Smooth muscle cell (in vitro differentiated cells): ENCODE results near the gene SRC. TPM values are rescaled to one million over a fixed set of nuclear protein-coding genes. Genes with fewer than 3 reads are reported as not detected.

ENCODE experiments used
- DNase-seq: peaks from one replicate; lab custom pipeline; 2025; ENCODE audit not compliant: unreplicated experiment; lab: John Stamatoyannopoulos, UW
- H2AFZ ChIP-seq: fragments of 200-600 bp; sonication (generic); 2 replicates; pipeline ENCODE4 v1.6.0; 2016; ENCODE audit warnings: antibody characterized with exemption, low read depth, mild to moderate bottlenecking
- H3F3A ChIP-seq: fragments of 200-600 bp; sonication (generic); 2 replicates; pipeline ENCODE4 v1.6.0; 2017; ENCODE audit warnings: antibody characterized with exemption, low read depth
- H3K27ac ChIP-seq: fragments of 200-600 bp; sonication (generic); 2 replicates; pipeline ENCODE4 v1.5.1; 2016; ENCODE audit warnings: low read depth, mild to moderate bottlenecking
- H3K27me3 ChIP-seq: fragments of 200-600 bp; sonication (generic); 2 replicates; pipeline ENCODE4 v1.6.1; 2016; ENCODE audit warnings: low read depth, mild to moderate bottlenecking
- H3K36me3 ChIP-seq: fragments of 200-600 bp; sonication (generic); 2 replicates; pipeline ENCODE4 v1.5.1; 2016; ENCODE audit warnings: low read depth
- H3K4me1 ChIP-seq: fragments of 200-600 bp; sonication (generic); 2 replicates; pipeline ENCODE4 v1.5.1; 2016; ENCODE audit warnings: low read depth
- H3K4me2 ChIP-seq: fragments of 200-600 bp; sonication (generic); 2 replicates; pipeline ENCODE4 v1.6.0; 2016; ENCODE audit warnings: mild to moderate bottlenecking
- H3K4me3 ChIP-seq: fragments of 200-600 bp; sonication (generic); 2 replicates; pipeline ENCODE4 v1.5.1; 2016; ENCODE audit warnings: mild to moderate bottlenecking
- H3K79me2 ChIP-seq: fragments of 200-600 bp; sonication (generic); 2 replicates; pipeline ENCODE4 v1.6.0; 2016; ENCODE audit warnings: low read depth, mild to moderate bottlenecking
- H3K9ac ChIP-seq: fragments of 200-600 bp; sonication (generic); 2 replicates; pipeline ENCODE4 v1.6.0; 2016; ENCODE audit warnings: low read depth
- H3K9me3 ChIP-seq: fragments of 200-600 bp; sonication (generic); replicated peaks from 2 replicates; pipeline ENCODE4 v1.5.1; 2016; ENCODE audit warnings: low read depth
- H4K20me1 ChIP-seq: fragments of 200-600 bp; sonication (generic); 2 replicates; pipeline ENCODE4 v1.6.0; 2016; ENCODE audit warnings: low read depth
- WGBS: methylation state at CpG from one replicate; pipeline ENCODE4 v1.1.7; 2016; ENCODE audit warnings: low lambda C conversion rate; 5-methylcytosine and 5-hydroxymethylcytosine counted together
- polyA plus RNA-seq: library from polyadenylated mRNA; unstranded; fragments of >200 nt; fragmentation: Nextera tagmentation; extraction: Ambion mirVana; gene quantifications from 2 replicates; pipeline ENCODE4 v1.2.1, GENCODE V29; 2016
- total RNA-seq: library from RNA; depleted of rRNA; stranded (reverse); fragments of >200 nt; gene quantifications from 2 replicates; pipeline ENCODE4 v1.2.3, GENCODE V29; 2014
- TF ChIP-seq, protein P1 (sequence below): fragments of 200-600 bp; sonication (generic); IDR thresholded peaks from 2 replicates; pipeline ENCODE4 v1.5.1; 2017; ENCODE audit warnings: borderline replicate concordance, mild to moderate bottlenecking, antibody characterized with exemption; ENCODE audit not compliant: insufficient read depth, poor library complexity, severe bottlenecking

The SRC gene
- total and polyA plus RNA-seq, 2 experiments from 2014 or later = 26.0 to 36.5 TPM

DNA sequence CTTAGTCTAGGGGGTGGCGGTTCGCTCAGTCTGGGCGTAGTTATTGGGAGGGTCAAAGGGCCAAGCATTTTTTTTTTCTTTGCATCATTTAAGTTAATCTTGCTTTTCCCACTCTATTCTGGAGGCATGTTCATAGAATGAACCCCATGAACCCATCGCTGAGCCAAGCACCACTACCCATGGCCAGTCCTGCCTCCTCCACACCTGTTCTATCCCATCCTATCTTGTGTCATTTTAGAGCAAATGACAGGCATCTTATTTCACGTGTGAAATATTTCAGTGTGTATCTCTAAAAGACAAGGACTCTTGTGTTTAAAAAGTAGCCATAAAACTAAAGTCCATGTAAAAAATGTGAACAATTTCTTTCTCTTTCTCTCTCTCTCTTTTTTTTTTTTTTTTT, 13.9 kb downstream of the SRC start:
- H3K27me3 ChIP-seq = no peaks in the 10 kb centered on the region
- H4K20me1 ChIP-seq = peaks cover 100% of the 10 kb centered on the region
- no peaks in the 10 kb centered on the region for H3K9me3 ChIP-seq
- H3F3A ChIP-seq = no peaks in the 10 kb centered on the region
- DNase-seq = no peak
- no peak overlapping the region for H3K4me2 ChIP-seq
- H3K4me3 ChIP-seq = no peak overlapping the region
- H3K4me1 ChIP-seq = peaks cover 7% of the 10 kb centered on the region
- peaks cover 97% of the 10 kb centered on the region for H3K79me2 ChIP-seq
- no peak overlapping the region for H2AFZ ChIP-seq
- no peaks in the 10 kb centered on the region for H3K36me3 ChIP-seq
- 91% methylated on average over 5 of the region's 5 CpGs for WGBS
- TF ChIP-seq, protein P1, sequence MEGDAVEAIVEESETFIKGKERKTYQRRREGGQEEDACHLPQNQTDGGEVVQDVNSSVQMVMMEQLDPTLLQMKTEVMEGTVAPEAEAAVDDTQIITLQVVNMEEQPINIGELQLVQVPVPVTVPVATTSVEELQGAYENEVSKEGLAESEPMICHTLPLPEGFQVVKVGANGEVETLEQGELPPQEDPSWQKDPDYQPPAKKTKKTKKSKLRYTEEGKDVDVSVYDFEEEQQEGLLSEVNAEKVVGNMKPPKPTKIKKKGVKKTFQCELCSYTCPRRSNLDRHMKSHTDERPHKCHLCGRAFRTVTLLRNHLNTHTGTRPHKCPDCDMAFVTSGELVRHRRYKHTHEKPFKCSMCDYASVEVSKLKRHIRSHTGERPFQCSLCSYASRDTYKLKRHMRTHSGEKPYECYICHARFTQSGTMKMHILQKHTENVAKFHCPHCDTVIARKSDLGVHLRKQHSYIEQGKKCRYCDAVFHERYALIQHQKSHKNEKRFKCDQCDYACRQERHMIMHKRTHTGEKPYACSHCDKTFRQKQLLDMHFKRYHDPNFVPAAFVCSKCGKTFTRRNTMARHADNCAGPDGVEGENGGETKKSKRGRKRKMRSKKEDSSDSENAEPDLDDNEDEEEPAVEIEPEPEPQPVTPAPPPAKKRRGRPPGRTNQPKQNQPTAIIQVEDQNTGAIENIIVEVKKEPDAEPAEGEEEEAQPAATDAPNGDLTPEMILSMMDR = no peak
- H3K27ac ChIP-seq = no peak overlapping the region
- no peak overlapping the region for H3K9ac ChIP-seq

DNA sequence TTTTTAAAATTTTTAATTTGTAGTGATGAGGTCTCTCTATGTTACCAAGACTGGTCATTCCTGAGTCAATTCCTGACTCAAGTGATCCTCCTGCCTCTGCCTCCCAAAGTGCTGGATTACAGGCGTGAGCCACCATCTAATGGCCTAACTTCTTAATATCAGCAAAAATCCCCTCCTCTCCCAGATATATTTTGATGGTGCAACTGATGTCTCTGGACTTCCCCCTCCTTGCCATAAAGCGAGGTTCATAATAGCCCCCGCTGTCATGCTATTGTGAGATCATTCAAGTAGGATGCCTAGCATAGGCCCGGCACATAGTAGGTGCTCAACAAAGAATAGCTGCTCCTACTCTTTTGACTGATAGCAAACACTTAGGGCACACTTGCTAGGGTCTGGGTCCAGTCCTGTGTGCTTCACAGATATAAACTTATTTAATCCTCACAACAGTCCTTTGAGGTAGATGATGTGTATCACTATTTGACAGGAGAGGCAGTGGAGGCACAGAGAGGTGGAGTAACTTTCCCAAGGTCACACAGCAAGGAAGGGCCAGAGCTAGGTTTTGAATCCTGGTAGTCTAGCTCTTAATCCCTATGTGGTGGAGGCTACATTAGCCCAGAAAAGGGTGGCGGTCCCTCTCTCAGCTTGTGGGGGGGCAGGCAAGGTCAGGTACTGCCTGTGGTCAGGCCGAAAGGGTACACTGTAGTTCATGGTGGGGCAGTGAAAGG, 14.6 kb downstream of the SRC start:
- no peak overlapping the region for H2AFZ ChIP-seq
- no peak overlapping the region for H3K4me2 ChIP-seq
- H3K9ac ChIP-seq = no peak overlapping the region
- H3K4me1 ChIP-seq = peaks cover 7% of the 10 kb centered on the region
- no peaks in the 10 kb centered on the region for H3K36me3 ChIP-seq
- no peak overlapping the region for H3K27ac ChIP-seq
- H3K79me2 ChIP-seq = peaks cover 95% of the 10 kb centered on the region
- H4K20me1 ChIP-seq = peaks cover 97% of the 10 kb centered on the region
- H3K4me3 ChIP-seq = no peak overlapping the region
- H3K27me3 ChIP-seq = no peaks in the 10 kb centered on the region
- H3K9me3 ChIP-seq = no peaks in the 10 kb centered on the region
- H3F3A ChIP-seq = no peaks in the 10 kb centered on the region
- 100% methylated on average over 6 of the region's 6 CpGs for WGBS
- TF ChIP-seq, protein P1 = no peak
- no peak for DNase-seq

DNA sequence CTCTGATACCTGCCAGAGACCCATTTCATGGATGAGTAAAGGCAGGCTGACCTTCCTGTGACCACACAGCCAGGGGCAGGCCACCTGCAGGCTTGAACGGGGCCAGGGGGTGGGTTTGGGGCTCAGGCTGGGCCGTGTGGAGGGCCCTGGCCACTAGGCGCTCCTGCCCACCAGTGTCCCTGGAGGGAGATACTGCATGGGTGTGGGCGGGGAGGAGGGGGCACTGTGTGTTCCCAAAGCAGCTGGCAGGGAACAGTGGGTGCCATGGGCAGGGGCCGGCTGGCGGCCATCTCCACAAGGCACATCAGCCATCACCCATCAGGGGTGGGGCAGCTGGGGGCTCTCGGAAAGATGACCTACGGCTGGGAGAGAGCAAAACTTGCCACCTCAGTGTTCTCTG, 15.4 kb downstream of the SRC start:
- H3K27me3 ChIP-seq = no peaks in the 10 kb centered on the region
- H3K27ac ChIP-seq = no peak overlapping the region
- peaks cover 95% of the 10 kb centered on the region for H3K79me2 ChIP-seq
- peaks cover 4% of the 10 kb centered on the region for H3K4me1 ChIP-seq
- WGBS = 92% methylated on average over 7 of the region's 8 CpGs
- no peak overlapping the region for H3K4me3 ChIP-seq
- no peaks in the 10 kb centered on the region for H3K9me3 ChIP-seq
- peaks cover 7% of the 10 kb centered on the region for H3K36me3 ChIP-seq
- H3K4me2 ChIP-seq = no peak overlapping the region
- no peak for DNase-seq
- no peak overlapping the region for H2AFZ ChIP-seq
- TF ChIP-seq, protein P1 = no peak
- H4K20me1 ChIP-seq = peaks cover 97% of the 10 kb centered on the region
- H3F3A ChIP-seq = no peaks in the 10 kb centered on the region
- H3K9ac ChIP-seq = no peak overlapping the region
